HepG2 (cell line): ENCODE data around the gene LGALS1. TPM values are rescaled to one million over a fixed set of nuclear protein-coding genes. Genes with fewer than 3 reads are reported as not detected.
A peak's percentile ranks its signal among the peaks of the same experiment; 100 is the strongest.

Source experiments
- ATAC-seq: fragments of 200-7000 bp; cut with Tn5 transposase; 3 replicates; pipeline ENCODE4 v1.9.1; 2020; ENCODE audit warnings: mild to moderate bottlenecking, moderate library complexity
- BruUV-seq: library from RNA; stranded (reverse); fragments of 400-500 nt; replicated peaks from 2 replicates; lab custom pipeline; 2021; lab: Mats Ljungman, UMichigan
- CTCF ChIA-PET: fragments of 300-600 bp; formaldehyde crosslinking; extraction: SDS; loops from one replicate; lab custom pipeline; 2021; ENCODE audit warnings: low total read pairs, inconsistent platforms, low intra/inter-chr PET ratio; lab: Yijun Ruan, JAX
- POLR2A ChIA-PET: fragments of 350-600 bp; sonication (Branson Sonifier 250); formaldehyde crosslinking; loops from one replicate; lab custom pipeline; 2020; ENCODE audit warnings: antibody characterized with exemption, inconsistent platforms; lab: Yijun Ruan, JAX
- DNase-seq: peaks from one replicate; pipeline ENCODE4 v3.0.0-alpha.2; 2015; ENCODE audit warnings: low spot score
- FAIRE-seq: peaks from 3 replicates; lab custom pipeline; 2011; peaks lifted over from hg19 to GRCh38; lab: Jason Lieb, UNC
- H2AFZ ChIP-seq: one replicate; pipeline ENCODE4 v1.6.1; 2011; ENCODE audit warnings: low read length, inconsistent platforms
- H3K27ac ChIP-seq: fragments of 300-600 bp; 3 replicates; pipeline ENCODE4 v1.8.0; 2011; ENCODE audit warnings: mixed run types, mild to moderate bottlenecking, mixed read lengths, low read length, inconsistent platforms; ENCODE audit not compliant: insufficient read depth; ENCODE audit errors: extremely low read length
- H3K27me3 ChIP-seq, 2 experiments: fragments of 200-600 bp in 1 of 2; 2 replicates in 1 of 2; 3 replicates in 1 of 2; pipeline versions ENCODE4 v1.6.0 to v1.8.0; 2011; ENCODE audit warnings: low read length in 2 of 2, mild to moderate bottlenecking in 2 of 2, moderate library complexity in 2 of 2, inconsistent platforms in 1 of 2; ENCODE audit not compliant: insufficient read depth in 2 of 2, control insufficient read depth in 1 of 2
- H3K36me3 ChIP-seq, 2 experiments: fragments of 200-600 bp in 1 of 2; replicated peaks in 1 of 2; 2 replicates in 1 of 2; 3 replicates in 1 of 2; pipeline versions ENCODE4 v1.5.1 to v1.8.0; 2011; ENCODE audit warnings: low read length in 2 of 2, inconsistent platforms in 1 of 2; ENCODE audit not compliant: insufficient read depth in 2 of 2, control insufficient read depth in 1 of 2
- H3K4me1 ChIP-seq: 2 replicates; pipeline ENCODE4 v1.5.1; 2012; ENCODE audit warnings: low read length, inconsistent platforms; ENCODE audit not compliant: insufficient read depth
- H3K4me2 ChIP-seq: 2 replicates; pipeline ENCODE4 v1.6.0; 2011; ENCODE audit warnings: low read depth, low read length, inconsistent platforms
- H3K4me3 ChIP-seq, 3 experiments: fragments of 200-600 bp in 1 of 3; sonication (generic), shearing (Covaris generic) in 1 of 3; replicated peaks in 1 of 3; 2 replicates each; pipeline ENCODE4 v1.5.1; 2011 to 2016; ENCODE audit warnings: low read length in 3 of 3, inconsistent platforms in 2 of 3, low read depth in 2 of 3, mild to moderate bottlenecking in 2 of 3, control low read depth in 1 of 3, mixed read lengths in 1 of 3; ENCODE audit not compliant: insufficient read depth in 1 of 3
- H3K79me2 ChIP-seq: one replicate; pipeline ENCODE4 v1.6.1; 2011; ENCODE audit warnings: low read length, inconsistent platforms; ENCODE audit not compliant: insufficient read depth
- H3K9ac ChIP-seq: 2 replicates; pipeline ENCODE4 v1.6.0; 2011; ENCODE audit warnings: mild to moderate bottlenecking, low read depth, low read length, inconsistent platforms; ENCODE audit not compliant: insufficient read depth
- H3K9me3 ChIP-seq: 2 replicates; pipeline ENCODE4 v1.5.1; 2012; ENCODE audit warnings: mild to moderate bottlenecking, low read length
- H4K20me1 ChIP-seq: 2 replicates; pipeline ENCODE4 v1.6.0; 2011; ENCODE audit warnings: inconsistent platforms, mild to moderate bottlenecking, low read length, moderate library complexity; ENCODE audit not compliant: insufficient read depth
- ARID4A ChIP-seq: sonication (generic); formaldehyde crosslinking; IDR thresholded peaks from 2 replicates; pipeline ENCODE4 v1.5.0; 2020; ENCODE audit warnings: mild to moderate bottlenecking, missing genetic modification reagents, borderline replicate concordance
- E2F5 ChIP-seq: sonication (generic); formaldehyde crosslinking; conservative IDR thresholded peaks from 2 replicates; pipeline ENCODE4 v1.4.0; 2020; ENCODE audit warnings: missing genetic modification reagents
- GABPA ChIP-seq, 2 experiments: IDR thresholded peaks; 2 replicates each; pipeline ENCODE4 v1.6.1; 2011 to 2016; ENCODE audit warnings: low read depth in 2 of 2, low read length in 1 of 2, missing biosample characterization in 1 of 2, missing genetic modification characterization in 1 of 2
- GABPB1 ChIP-seq: IDR thresholded peaks from 2 replicates; pipeline ENCODE4 v1.6.1; 2016; ENCODE audit warnings: mild to moderate bottlenecking, missing genetic modification reagents, moderate library complexity, missing compliant biosample characterization
- KLF16 ChIP-seq, 2 experiments: sonication (generic) in 1 of 2; formaldehyde crosslinking in 1 of 2; IDR thresholded peaks; 2 replicates each; pipeline versions ENCODE4 v1.6.1 to v1.8.0; 2016 to 2023; ENCODE audit warnings: missing genetic modification reagents in 2 of 2, missing compliant biosample characterization in 1 of 2
- POLR2A ChIP-seq, 2 experiments: IDR thresholded peaks; 2 replicates each; pipeline ENCODE4 v1.6.1; 2011; ENCODE audit warnings: low read depth in 2 of 2, low read length in 2 of 2, mild to moderate bottlenecking in 1 of 2, moderate library complexity in 1 of 2; ENCODE audit not compliant: insufficient read depth in 1 of 2
- RBFOX2 ChIP-seq: fragments of 200-400 bp; formaldehyde crosslinking; IDR thresholded peaks from 2 replicates; pipeline ENCODE4 v1.6.1; 2017; ENCODE audit warnings: low read depth, mild to moderate bottlenecking, low read length
- SAP130 ChIP-seq: IDR thresholded peaks from 2 replicates; pipeline ENCODE4 v1.6.1; 2016; ENCODE audit warnings: low read depth
- SCMH1 ChIP-seq: sonication (generic); formaldehyde crosslinking; IDR thresholded peaks from 2 replicates; pipeline ENCODE4 v1.9.0; 2021; ENCODE audit warnings: missing genetic modification reagents, mild to moderate bottlenecking, borderline replicate concordance
- SRSF1 ChIP-seq: fragments of 200-400 bp; formaldehyde crosslinking; optimal IDR thresholded peaks from 2 replicates; pipeline ENCODE3; 2017; ENCODE audit warnings: mild to moderate bottlenecking, low read depth, low read length, moderate library complexity
- STAG1 ChIP-seq: sonication (generic); formaldehyde crosslinking; IDR thresholded peaks from 2 replicates; pipeline ENCODE4 v1.4.0; 2020; ENCODE audit warnings: missing genetic modification reagents
- ZBTB7A ChIP-seq: sonication (generic); formaldehyde crosslinking; IDR thresholded peaks from 2 replicates; pipeline ENCODE4 v1.8.0; 2022; ENCODE audit warnings: mild to moderate bottlenecking, missing genetic modification reagents
- ZMAT3 ChIP-seq: sonication (generic); formaldehyde crosslinking; conservative IDR thresholded peaks from 2 replicates; pipeline ENCODE4 v1.7.0; 2021; ENCODE audit warnings: missing genetic modification reagents
- ZNF570 ChIP-seq: sonication (generic); formaldehyde crosslinking; IDR thresholded peaks from 2 replicates; pipeline ENCODE4 v1.4.0; 2020; ENCODE audit warnings: mild to moderate bottlenecking, missing genetic modification reagents, borderline replicate concordance
- ZNF784 ChIP-seq: sonication (generic); formaldehyde crosslinking; IDR thresholded peaks from 2 replicates; pipeline ENCODE4 v1.5.1; 2020; ENCODE audit warnings: missing genetic modification reagents, mild to moderate bottlenecking, borderline replicate concordance
- WGBS: methylation state at CpG from one replicate; pipeline ENCODE4 v1.1.6; 2017; ENCODE audit warnings: low lambda C conversion rate; 5-methylcytosine and 5-hydroxymethylcytosine counted together
- in situ Hi-C: cut with HindIII; loops from 2 replicates; pipeline ENCODE4 v1.10.0; 2017; ENCODE audit warnings: low pct_unique_long_range_greater_than_20kb; ENCODE audit not compliant: extremely low pct_ligation_motif_present
- intact Hi-C: fragments of 100-400 bp; cut with micrococcal nuclease; formaldehyde crosslinking; loops from one replicate; pipeline ENCODE4 v1.10.0; 2022; ENCODE audit not compliant: unreplicated experiment
- polyA plus RNA-seq, 8 experiments: library from polyadenylated mRNA; depleted of rRNA in 3 of 8; stranded (reverse) in 7 of 8; unstranded in 1 of 8; fragments of >200 nt; fragmentation: Illumina TruSeq in 4 of 8; extraction: Trizol in 4 of 8; gene quantifications; 2 replicates each; pipeline versions ENCODE4 v1.2.1 to v1.2.3, GENCODE V29; 2011 to 2016; ENCODE audit warnings: low read depth in 4 of 8, missing spikeins in 1 of 8, mixed read lengths in 1 of 8; ENCODE audit not compliant: insufficient read depth in 1 of 8
- total RNA-seq, 5 experiments: library from RNA; depleted of rRNA; stranded (reverse); fragments of >200 nt; fragmentation: Illumina TruSeq; extraction: Trizol; gene quantifications; 2 replicates each; pipeline ENCODE4 v1.2.3, GENCODE V29; 2016; ENCODE audit warnings: low read depth in 1 of 5
- TF ChIP-seq, protein P1 (sequence below): IDR thresholded peaks from 2 replicates; pipeline ENCODE4 v1.6.1; 2016; ENCODE audit warnings: low read depth

LGALS1 gene
- total and polyA plus RNA-seq, 2 of the 13 experiments (the other 11 are each of a cell fraction or from before 2014, with no cell fraction given): 103 to 858 TPM

GRCh38 chr22:37639070-37639760, 36.2 kb upstream of the LGALS1 start, which contains the start of gene SH3BP1:
Gene SH3BP1, plus strand, starts transcription at chr22:37639669. Its CDS starts 119 bp downstream, at chr22:37639788.
- in situ Hi-C loops (no loop called here), intact Hi-C loops (loop anchor here (2.0 kb wide), 1 partner anchor 30 kb away; the partner anchor contains the start of gene GGA1)
- peak; percentile 41 for ATAC-seq
- ChIA-PET CTCF (no interaction called here), POLR2A (interaction anchor here (1.0 to 15.8 kb wide), 6 partner anchors 22 to 169 kb away, joined by 3 to 242 read pairs (median 3); partner anchors contain the start of genes GCAT, GGA1, NOL12 and PDXP)
- H3K27ac ChIP-seq: peak within 1 kb of the TSS; percentile 70
- peaks cover 81% of the 10 kb centered on the region for H3K4me1 ChIP-seq
- DNase-seq: peak; percentile 57
- peaks cover 10% of the 10 kb centered on the region for H3K79me2 ChIP-seq
- 0 out of 2 replicates have a peak, but pooled peaks cover 4% of the 10 kb centered on the region for H4K20me1 ChIP-seq
- H3K4me2 ChIP-seq: peak within 1 kb of the TSS; percentile 90
- no peak within 1 kb of the TSS for H2AFZ ChIP-seq
- H3K36me3 ChIP-seq: peaks cover 7 to 8% of the 10 kb centered on the region in 2 experiments; a peak in 4 of 5 replicates
- 10% methylated on average over 10 of the region's 57 CpGs for WGBS
- peak within 1 kb of the TSS; percentile 72 to 86 (median 76) for H3K4me3 ChIP-seq
- H3K9me3 ChIP-seq: no peaks in the 10 kb centered on the region
- BruUV-seq: no TSS peak
- no peak for FAIRE-seq
- no peaks in the 10 kb centered on the region for H3K27me3 ChIP-seq
- peak within 1 kb of the TSS; percentile 66 for H3K9ac ChIP-seq
- TF ChIP-seq ZMAT3 (CRISPR knock-in tag) (peak; percentile 31; the same call in 1 of the 2 replicates), KLF16 (CRISPR knock-in tag; IDR thresholded peaks at IDR 0.05) (no peak), ARID4A (peak; percentile 63; the same call in 1 of the 2 replicates), ZBTB7A (CRISPR knock-in tag) (peak; percentile 22; the same call in 1 of the 2 replicates), GABPA (IDR thresholded peaks at IDR 0.05; ENCODE audit: low read depth, low read length) (0 out of 2 replicates have a peak, but pooled peaks have one; percentile 19), GABPA (CRISPR knock-in tag; IDR thresholded peaks at IDR 0.05; ENCODE audit: low read depth) (no peak), RBFOX2 (peak; percentile 62), GABPB1 (peak; percentile 61; the same call in 1 of the 2 replicates), STAG1 (CRISPR knock-in tag) (no peak; the same call in 1 of the 2 replicates), E2F5 (CRISPR knock-in tag) (peak; percentile 34; the same call in 1 of the 2 replicates), SCMH1 (CRISPR knock-in tag) (no peak), SRSF1 (peak; percentile 65), ZNF784 (CRISPR knock-in tag) (no peak), SAP130 (CRISPR knock-in tag) (peak; percentile 68), ZNF570 (CRISPR knock-in tag) (no peak), POLR2A (IDR thresholded peaks at IDR 0.05; ENCODE audit: insufficient read depth in 1 of 2, low read depth in 2 of 2, low read length in 2 of 2) (peak in 1 of 2 experiments; percentile 50; a peak in 1 of 4 replicates)
- TF ChIP-seq, protein P1, sequence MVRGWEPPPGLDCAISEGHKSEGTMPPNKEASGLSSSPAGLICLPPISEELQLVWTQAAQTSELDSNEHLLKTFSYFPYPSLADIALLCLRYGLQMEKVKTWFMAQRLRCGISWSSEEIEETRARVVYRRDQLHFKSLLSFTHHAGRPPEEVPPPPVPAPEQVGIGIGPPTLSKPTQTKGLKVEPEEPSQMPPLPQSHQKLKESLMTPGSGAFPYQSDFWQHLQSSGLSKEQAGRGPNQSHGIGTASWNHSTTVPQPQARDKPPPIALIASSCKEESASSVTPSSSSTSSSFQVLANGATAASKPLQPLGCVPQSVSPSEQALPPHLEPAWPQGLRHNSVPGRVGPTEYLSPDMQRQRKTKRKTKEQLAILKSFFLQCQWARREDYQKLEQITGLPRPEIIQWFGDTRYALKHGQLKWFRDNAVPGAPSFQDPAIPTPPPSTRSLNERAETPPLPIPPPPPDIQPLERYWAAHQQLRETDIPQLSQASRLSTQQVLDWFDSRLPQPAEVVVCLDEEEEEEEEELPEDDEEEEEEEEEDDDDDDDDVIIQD (CRISPR knock-in tag): no peak
